Endothelial cell (in vitro differentiated cells): Measurements from ENCODE around the gene MED25. TPM values are rescaled to one million over a fixed set of nuclear protein-coding genes. Genes with fewer than 3 reads are reported as not detected.

Experiments used
- DNase-seq: peaks from one replicate; pipeline ENCODE4 v3.0.0; 2021; ENCODE audit warnings: low spot score
- H3K27ac Mint-ChIP-seq: one replicate; pipeline ENCODE4 v1.8.0; 2021; ENCODE audit warnings: mixed read lengths, inconsistent platforms; ENCODE audit not compliant: unreplicated experiment
- H3K27me3 Mint-ChIP-seq: one replicate; pipeline ENCODE4 v1.8.0; 2021; ENCODE audit warnings: mild to moderate bottlenecking, moderate library complexity, mixed read lengths, inconsistent platforms; ENCODE audit not compliant: unreplicated experiment
- H3K36me3 Mint-ChIP-seq: one replicate; pipeline ENCODE4 v1.8.0; 2021; ENCODE audit warnings: mild to moderate bottlenecking, low read depth, mixed read lengths, inconsistent platforms; ENCODE audit not compliant: unreplicated experiment
- H3K4me1 Mint-ChIP-seq: one replicate; pipeline ENCODE4 v1.8.0; 2021; ENCODE audit warnings: mild to moderate bottlenecking, mixed read lengths, inconsistent platforms; ENCODE audit not compliant: unreplicated experiment
- H3K4me3 Mint-ChIP-seq: one replicate; pipeline ENCODE4 v1.8.0; 2021; ENCODE audit warnings: mild to moderate bottlenecking, mixed read lengths, inconsistent platforms; ENCODE audit not compliant: unreplicated experiment
- H3K9me3 Mint-ChIP-seq: one replicate; pipeline ENCODE4 v1.8.0; 2021; ENCODE audit warnings: mixed read lengths, inconsistent platforms; ENCODE audit not compliant: unreplicated experiment
- total RNA-seq: library from RNA; stranded (reverse); fragmentation: NEBNext Ultra II Directional; extraction: Animal tissue kit (Norgen Biotek cat#: 25700); gene quantifications from one replicate; pipeline ENCODE4 v1.2.1, GENCODE V29; 2021; ENCODE audit not compliant: unreplicated experiment
- TF ChIP-seq, protein P1 (sequence below): fragments of 200-600 bp; sonication (generic); IDR thresholded peaks from one replicate; pipeline ENCODE4 v1.5.0; 2021; ENCODE audit warnings: antibody characterized with exemption; ENCODE audit not compliant: unreplicated experiment

Gene MED25
- total RNA-seq, 1 donor from 2014 or later = 117 TPM

DNA sequence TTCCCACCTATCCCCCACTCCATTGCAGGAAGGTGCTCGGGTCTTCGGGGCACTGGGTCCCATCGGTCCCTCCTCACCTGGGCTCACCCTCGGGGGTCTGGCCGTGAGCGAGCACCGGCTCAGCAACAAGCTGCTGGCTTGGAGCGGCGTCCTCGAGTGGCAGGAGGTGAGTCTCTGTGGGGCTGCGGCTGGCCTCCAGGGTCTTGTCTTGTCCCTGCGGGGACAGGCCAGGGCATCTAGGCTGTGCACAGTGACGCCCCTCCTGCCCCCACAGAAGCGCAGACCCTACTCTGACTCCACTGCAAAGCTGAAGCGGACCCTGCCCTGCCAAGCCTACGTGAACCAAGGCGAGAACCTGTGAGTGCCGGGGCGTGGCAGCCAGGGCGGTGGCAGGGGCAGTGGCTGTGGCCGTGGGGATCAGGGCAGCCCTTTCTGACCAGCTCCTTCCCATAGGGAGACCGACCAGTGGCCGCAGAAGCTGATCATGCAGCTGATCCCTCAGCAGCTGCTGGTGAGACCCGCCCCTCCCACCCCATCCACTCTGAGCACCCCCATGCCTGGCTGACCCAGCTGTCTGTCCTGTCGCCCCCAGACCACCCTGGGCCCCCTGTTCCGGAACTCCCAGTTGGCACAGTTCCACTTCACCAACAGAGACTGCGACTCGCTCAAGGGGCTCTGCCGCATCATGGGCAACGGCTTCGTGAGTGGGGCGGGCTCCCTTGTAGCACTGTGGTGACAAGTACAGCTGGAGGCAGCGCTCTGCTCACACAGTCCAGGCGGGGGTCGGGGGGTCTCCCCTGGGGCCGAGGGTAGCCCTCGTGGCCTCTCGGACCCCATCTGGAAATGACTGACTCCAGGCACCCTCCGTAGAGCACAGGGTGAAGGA lies 36.5 kb downstream of the MED25 start:
- Mint-ChIP-seq H3K27ac (no peak overlapping the region), H3K9me3 (no peaks in the 10 kb centered on the region), H3K36me3 (peaks cover 37% of the 10 kb centered on the region), H3K27me3 (peaks cover 39% of the 10 kb centered on the region), H3K4me1 (peaks cover 22% of the 10 kb centered on the region), H3K4me3 (no peak overlapping the region)
- no peak for DNase-seq
- TF ChIP-seq, protein P1, sequence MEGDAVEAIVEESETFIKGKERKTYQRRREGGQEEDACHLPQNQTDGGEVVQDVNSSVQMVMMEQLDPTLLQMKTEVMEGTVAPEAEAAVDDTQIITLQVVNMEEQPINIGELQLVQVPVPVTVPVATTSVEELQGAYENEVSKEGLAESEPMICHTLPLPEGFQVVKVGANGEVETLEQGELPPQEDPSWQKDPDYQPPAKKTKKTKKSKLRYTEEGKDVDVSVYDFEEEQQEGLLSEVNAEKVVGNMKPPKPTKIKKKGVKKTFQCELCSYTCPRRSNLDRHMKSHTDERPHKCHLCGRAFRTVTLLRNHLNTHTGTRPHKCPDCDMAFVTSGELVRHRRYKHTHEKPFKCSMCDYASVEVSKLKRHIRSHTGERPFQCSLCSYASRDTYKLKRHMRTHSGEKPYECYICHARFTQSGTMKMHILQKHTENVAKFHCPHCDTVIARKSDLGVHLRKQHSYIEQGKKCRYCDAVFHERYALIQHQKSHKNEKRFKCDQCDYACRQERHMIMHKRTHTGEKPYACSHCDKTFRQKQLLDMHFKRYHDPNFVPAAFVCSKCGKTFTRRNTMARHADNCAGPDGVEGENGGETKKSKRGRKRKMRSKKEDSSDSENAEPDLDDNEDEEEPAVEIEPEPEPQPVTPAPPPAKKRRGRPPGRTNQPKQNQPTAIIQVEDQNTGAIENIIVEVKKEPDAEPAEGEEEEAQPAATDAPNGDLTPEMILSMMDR = no peak

DNA sequence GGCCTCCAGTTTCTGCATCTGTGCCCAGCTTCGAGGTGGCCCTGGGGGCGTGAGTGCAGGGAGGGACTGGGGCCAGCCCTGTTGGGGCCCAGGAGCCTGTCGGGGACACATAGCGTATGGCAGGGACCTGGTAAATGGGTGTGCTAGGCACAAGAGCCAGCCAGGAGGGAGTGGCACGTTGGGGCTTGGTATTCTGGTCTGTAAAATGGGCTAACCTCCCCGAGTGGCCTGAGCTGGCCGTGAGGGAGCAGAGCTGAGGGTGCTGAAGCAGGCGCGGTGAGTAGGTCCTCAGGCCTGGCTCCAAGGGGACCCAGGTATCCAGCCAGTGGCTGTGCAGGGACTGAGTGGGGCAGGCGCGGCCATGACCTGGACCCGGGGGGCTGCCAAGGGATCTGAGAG lies 37.2 kb downstream of the MED25 start:
- Mint-ChIP-seq H3K27ac (no peak overlapping the region), H3K9me3 (no peaks in the 10 kb centered on the region), H3K36me3 (peaks cover 30% of the 10 kb centered on the region), H3K4me1 (peaks cover 16% of the 10 kb centered on the region), H3K4me3 (peak overlapping the region; percentile 69), H3K27me3 (peaks cover 33% of the 10 kb centered on the region)
- TF ChIP-seq, protein P1 = no peak
- no peak for DNase-seq

DNA sequence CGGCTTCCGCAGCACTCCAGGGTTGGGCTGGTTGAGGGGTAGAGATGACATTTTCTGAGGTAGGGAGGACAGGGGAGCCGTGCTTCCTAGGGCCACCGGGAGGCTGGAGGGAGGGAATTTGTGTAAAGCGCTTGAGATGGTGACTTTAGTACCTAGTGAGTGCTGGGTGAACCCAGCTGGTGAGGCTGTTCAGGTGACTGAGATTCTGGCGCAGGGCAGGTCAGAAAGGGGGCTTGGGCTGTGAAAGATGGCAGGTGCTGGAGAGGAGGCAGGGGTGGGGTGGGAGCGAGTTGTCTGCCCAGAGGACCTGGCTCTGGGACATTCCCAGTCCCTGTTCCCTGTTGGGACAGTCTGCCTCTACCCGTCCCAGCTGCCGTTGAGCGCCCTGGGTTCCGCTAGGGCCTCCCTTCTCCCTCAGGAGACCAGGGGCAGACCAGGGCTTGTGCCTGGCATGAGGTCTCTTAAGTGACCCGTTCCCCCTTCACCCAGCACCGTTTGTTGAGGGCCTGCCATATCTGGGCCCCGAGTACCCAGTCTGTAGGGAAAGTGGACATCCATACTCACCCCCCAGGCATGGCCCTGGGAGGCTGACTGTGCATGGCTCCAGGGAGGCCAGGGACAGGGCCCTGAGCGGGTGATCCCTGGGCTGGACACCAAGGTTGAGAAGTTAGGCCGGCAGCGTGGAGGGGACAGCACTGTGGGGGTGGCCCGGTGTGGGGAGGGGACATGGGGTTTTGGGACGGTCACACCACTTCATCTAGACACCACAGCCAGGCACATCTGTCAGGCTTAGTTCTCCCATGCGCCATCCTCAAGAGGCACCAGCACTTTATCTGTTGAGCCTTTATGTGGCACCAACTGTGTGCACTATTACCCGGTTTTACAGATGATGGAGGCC lies 37.8 kb downstream of the MED25 start:
- DNase-seq = no peak
- peak overlapping the region; percentile 69 for H3K4me3 Mint-ChIP-seq
- TF ChIP-seq, protein P1 = no peak
- H3K27ac Mint-ChIP-seq = peak overlapping the region; percentile 70
- H3K9me3 Mint-ChIP-seq = no peaks in the 10 kb centered on the region
- H3K4me1 Mint-ChIP-seq = peaks cover 15% of the 10 kb centered on the region
- peaks cover 29% of the 10 kb centered on the region for H3K27me3 Mint-ChIP-seq
- H3K36me3 Mint-ChIP-seq = peaks cover 29% of the 10 kb centered on the region

DNA sequence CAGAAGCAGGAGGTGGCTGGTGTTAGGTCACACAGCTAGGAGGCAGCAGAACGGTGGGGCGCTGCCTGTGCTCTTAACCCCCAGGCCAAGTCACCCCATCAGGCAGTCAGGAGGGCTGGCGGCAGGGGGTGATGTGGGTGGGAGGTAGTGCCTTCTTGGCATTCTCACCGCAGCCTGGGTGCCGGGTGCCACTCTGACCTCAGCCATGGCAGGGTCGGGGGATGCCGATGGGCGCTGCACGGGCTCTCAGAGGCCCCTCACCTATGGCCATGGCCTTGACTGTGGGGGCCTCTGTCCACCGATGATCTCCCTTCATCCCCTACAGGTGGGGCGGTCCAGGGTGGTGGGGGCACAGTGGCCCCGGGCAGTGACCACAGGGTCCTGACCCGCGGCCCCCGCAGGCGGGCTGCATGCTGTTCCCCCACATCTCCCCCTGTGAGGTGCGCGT lies 38.5 kb downstream of the MED25 start:
- Mint-ChIP-seq H3K4me3 (no peak overlapping the region), H3K27me3 (peaks cover 31% of the 10 kb centered on the region), H3K27ac (peak overlapping the region; percentile 70), H3K36me3 (peaks cover 29% of the 10 kb centered on the region), H3K9me3 (no peaks in the 10 kb centered on the region), H3K4me1 (peaks cover 15% of the 10 kb centered on the region)
- no peak for DNase-seq
- TF ChIP-seq, protein P1 = no peak
